Activated CD4-positive, alpha-beta T cell treated with anti-CD3 and anti-CD28 coated beads for 36 hours (primary cell): ENCODE measurements around the gene ERBB4. TPM values are rescaled to one million over a fixed set of nuclear protein-coding genes. Genes with fewer than 3 reads are reported as not detected.
A peak's percentile ranks its signal among the peaks of the same experiment; 100 is the strongest.

Source experiments
- ATAC-seq: fragments of 200-7000 bp; cut with Tn5 transposase; one replicate; pipeline ENCODE4 v1.10.0; 2021; ENCODE audit warnings: mild to moderate bottlenecking, moderate library complexity
- CTCF ChIA-PET: fragments of 350-600 bp; sonication (Branson Sonifier 250); formaldehyde crosslinking; loops from one replicate; lab custom pipeline; 2021; ENCODE audit warnings: antibody characterized with exemption; lab: Charles Lee
- POLR2A ChIA-PET: fragments of 350-600 bp; sonication (Branson Sonifier 250); formaldehyde crosslinking; loops from one replicate; lab custom pipeline; 2021; ENCODE audit warnings: antibody characterized with exemption, inconsistent platforms; lab: Charles Lee
- DNase-seq: peaks from one replicate; pipeline ENCODE4 v3.0.0-alpha.2; 2020
- H3K27ac Mint-ChIP-seq: one replicate; pipeline ENCODE4 v1.8.0; 2021; ENCODE audit warnings: mixed read lengths
- H3K27me3 Mint-ChIP-seq: one replicate; pipeline ENCODE4 v1.8.0; 2021; ENCODE audit warnings: mixed read lengths
- H3K36me3 Mint-ChIP-seq: one replicate; pipeline ENCODE4 v1.8.0; 2021; ENCODE audit warnings: low read depth, mixed read lengths
- H3K4me1 Mint-ChIP-seq: one replicate; pipeline ENCODE4 v1.8.0; 2021; ENCODE audit warnings: mixed read lengths
- H3K4me3 Mint-ChIP-seq: one replicate; pipeline ENCODE4 v1.8.0; 2021; ENCODE audit warnings: mild to moderate bottlenecking, moderate library complexity, mixed read lengths
- H3K9me3 Mint-ChIP-seq: one replicate; pipeline ENCODE4 v1.8.0; 2021; ENCODE audit warnings: low read depth, mixed read lengths
- intact Hi-C, 2 experiments: fragments of 100-400 bp; cut with DNase I in 1 of 2; cut with micrococcal nuclease in 1 of 2; formaldehyde crosslinking; loops; one replicate each; pipeline versions ENCODE4 v1.14.2 to v1.15.1; 2022 to 2024; cut with DNase I, micrococcal nuclease
- total RNA-seq, 2 experiments: library from RNA; stranded (reverse); gene quantifications; one replicate each; pipeline ENCODE4 v1.2.3, GENCODE V29; 2021

ERBB4 gene
- total RNA-seq, 2 experiments from 2014 or later: not detected

DNA sequence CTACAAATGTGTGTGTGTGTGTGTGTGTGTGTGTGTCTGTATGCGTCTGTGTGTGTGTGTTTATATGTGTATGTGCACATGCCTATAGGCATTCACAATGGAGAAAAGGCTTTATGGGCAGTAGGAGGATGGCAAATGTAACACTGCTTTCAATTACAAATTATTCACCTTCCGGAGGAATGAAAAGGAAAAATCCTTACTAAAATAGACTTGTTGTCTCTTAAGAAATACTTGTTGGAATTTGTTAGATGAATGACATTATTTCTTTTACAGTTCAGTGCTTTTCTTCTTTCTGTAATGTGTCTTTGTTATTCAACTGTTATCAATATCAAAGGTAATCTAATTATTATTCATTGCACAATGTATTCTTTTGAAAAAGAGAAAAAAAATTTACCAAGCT lies 874.3 kb downstream of the ERBB4 start:
- H3K27me3 Mint-ChIP-seq: no peaks in the 10 kb centered on the region
- ChIA-PET CTCF (interaction anchor here (0.7 kb wide), 1 partner anchor 210 kb away, joined by 3 read pairs; no protein-coding TSS in a partner anchor), POLR2A (interaction anchor here (0.7 kb wide), 1 partner anchor 547 kb away, joined by 4 read pairs; no protein-coding TSS in a partner anchor)
- peaks cover 4% of the 10 kb centered on the region for H3K9me3 Mint-ChIP-seq
- no peaks in the 10 kb centered on the region for H3K4me1 Mint-ChIP-seq
- ATAC-seq: no peak
- no peaks in the 10 kb centered on the region for H3K36me3 Mint-ChIP-seq
- H3K4me3 Mint-ChIP-seq: no peak overlapping the region
- no peak overlapping the region for H3K27ac Mint-ChIP-seq
- intact Hi-C loops: no loop called here
- DNase-seq: no peak

DNA sequence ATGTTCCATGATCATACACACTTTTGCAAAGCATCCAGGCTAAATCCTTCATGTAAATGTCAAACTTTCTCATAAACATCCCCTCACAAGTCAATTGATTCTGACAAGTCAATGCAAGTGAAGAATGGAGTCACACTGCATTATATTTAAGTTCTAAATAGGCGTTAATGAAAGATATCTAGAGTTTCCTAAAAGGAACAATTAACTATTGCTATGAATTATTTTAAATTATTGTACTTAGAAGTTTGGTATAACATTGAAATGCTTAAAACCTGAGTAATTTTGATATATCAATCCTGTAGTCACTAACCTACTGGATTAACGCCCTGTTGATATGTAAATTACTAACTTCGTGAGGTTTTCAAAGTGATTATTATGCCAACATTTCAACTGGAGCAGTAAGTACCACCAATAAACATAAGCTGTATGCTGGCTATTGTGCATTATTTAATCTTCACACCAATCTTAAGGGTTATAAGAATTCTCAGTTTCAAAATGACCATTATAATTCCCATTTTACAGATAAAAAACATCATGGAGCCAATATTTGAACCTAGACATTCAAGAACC lies 884.3 kb downstream of the ERBB4 start:
- DNase-seq: no peak
- H3K9me3 Mint-ChIP-seq: peaks cover 3% of the 10 kb centered on the region

DNA sequence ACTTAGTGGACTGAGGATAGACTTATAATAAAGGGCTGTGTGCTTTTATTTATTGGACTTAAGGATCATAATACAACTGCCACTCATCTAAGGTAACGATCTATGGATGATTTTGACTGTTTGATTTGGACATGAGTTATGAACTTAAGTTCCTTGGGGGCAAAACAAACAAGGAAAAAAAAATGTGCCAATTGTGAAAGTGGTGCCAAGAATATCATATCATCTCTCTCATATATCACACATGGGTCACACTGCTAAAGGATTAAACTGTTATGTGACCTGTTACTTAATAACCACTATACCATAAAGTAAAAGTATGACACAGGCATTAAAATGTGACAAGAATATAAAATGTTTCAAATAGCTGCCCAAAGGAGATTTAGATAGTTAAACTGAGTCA lies 886.3 kb downstream of the ERBB4 start:
- ATAC-seq: no peak
- Mint-ChIP-seq H3K4me1 (no peaks in the 10 kb centered on the region), H3K27ac (no peak overlapping the region), H3K27me3 (no peaks in the 10 kb centered on the region), H3K36me3 (no peaks in the 10 kb centered on the region), H3K9me3 (peaks cover 3% of the 10 kb centered on the region), H3K4me3 (no peak overlapping the region)
- DNase-seq: no peak
- POLR2A ChIA-PET: no interaction called here
- intact Hi-C loops: no loop called here
- CTCF ChIA-PET: no interaction called here

More for the DNA sequence above, 884.3 kb downstream of the ERBB4 start:
- no peak overlapping the region for H3K27ac Mint-ChIP-seq
- no peak overlapping the region for H3K4me3 Mint-ChIP-seq
- ChIA-PET CTCF (no interaction called here), POLR2A (no interaction called here)
- H3K27me3 Mint-ChIP-seq: no peaks in the 10 kb centered on the region
- no peaks in the 10 kb centered on the region for H3K4me1 Mint-ChIP-seq
- H3K36me3 Mint-ChIP-seq: no peaks in the 10 kb centered on the region
- no peak for ATAC-seq
- intact Hi-C loops: no loop called here

DNA sequence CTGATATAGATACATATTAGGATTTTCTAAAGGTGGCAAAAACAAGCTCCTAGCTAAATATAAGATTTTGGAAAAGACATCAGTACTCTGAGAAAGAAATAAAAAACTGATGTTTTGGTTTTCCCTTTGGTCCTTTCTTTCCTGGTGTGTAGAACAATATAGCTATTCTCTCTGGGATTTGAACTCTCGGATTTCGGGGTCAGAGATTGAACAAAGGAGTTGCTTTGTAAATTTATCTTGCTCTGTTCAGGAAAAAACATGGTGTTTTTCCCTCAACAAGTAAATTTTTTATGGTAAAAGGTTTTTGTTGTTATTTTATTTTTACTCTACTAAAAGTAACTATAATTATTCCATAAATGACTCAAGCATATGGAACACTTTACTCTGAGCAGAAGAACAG lies 889.3 kb downstream of the ERBB4 start:
- no peaks in the 10 kb centered on the region for H3K4me1 Mint-ChIP-seq
- H3K27ac Mint-ChIP-seq: no peak overlapping the region
- no peak overlapping the region for H3K4me3 Mint-ChIP-seq
- DNase-seq: no peak
- H3K36me3 Mint-ChIP-seq: no peaks in the 10 kb centered on the region
- no peaks in the 10 kb centered on the region for H3K27me3 Mint-ChIP-seq
- intact Hi-C loops: no loop called here
- no peak for ATAC-seq
- no peaks in the 10 kb centered on the region for H3K9me3 Mint-ChIP-seq
- ChIA-PET CTCF (no interaction called here), POLR2A (no interaction called here)

- ATAC-seq (no peak), DNase-seq (no peak)
- CTCF ChIA-PET: no interaction called here
- intact Hi-C loops: no loop called here
- Mint-ChIP-seq H3K36me3 (no peaks in the 10 kb centered on the region), H3K4me3 (no peak overlapping the region), H3K27me3 (no peaks in the 10 kb centered on the region), H3K9me3 (peaks cover 4% of the 10 kb centered on the region), H3K27ac (no peak overlapping the region), H3K4me1 (no peaks in the 10 kb centered on the region)
- POLR2A ChIA-PET: no interaction called here
Measured at GRCh38 chr2:211631503-211631902, 907.1 kb downstream of the ERBB4 start.

GRCh38 chr2:211623096-211623495 lies 915.5 kb downstream of the ERBB4 start:
- ChIA-PET CTCF (no interaction called here), POLR2A (no interaction called here)
- H3K27me3 Mint-ChIP-seq: no peaks in the 10 kb centered on the region
- H3K9me3 Mint-ChIP-seq: peaks cover 7% of the 10 kb centered on the region
- no peak overlapping the region for H3K27ac Mint-ChIP-seq
- intact Hi-C loops: no loop called here
- H3K36me3 Mint-ChIP-seq: no peaks in the 10 kb centered on the region
- DNase-seq (no peak), ATAC-seq (no peak)
- H3K4me1 Mint-ChIP-seq: no peaks in the 10 kb centered on the region
- no peak overlapping the region for H3K4me3 Mint-ChIP-seq

DNA sequence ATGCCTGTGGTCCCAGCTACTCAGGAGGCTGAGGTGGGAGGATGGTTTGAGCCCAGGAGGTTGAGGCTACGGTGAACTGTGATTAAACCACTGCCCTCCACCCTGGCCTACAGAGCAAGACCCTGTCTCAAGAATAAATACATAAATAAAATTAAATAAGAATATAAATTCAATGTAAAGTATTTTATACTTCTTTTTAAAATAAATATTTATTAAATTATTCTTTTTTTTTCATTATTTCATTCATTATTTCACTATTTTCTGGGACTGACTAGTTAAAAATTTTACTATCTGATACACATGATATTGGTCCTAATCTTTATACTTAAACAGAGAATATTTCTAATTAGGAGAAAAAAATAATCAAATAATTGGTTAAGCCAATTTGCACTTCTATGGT lies 917.6 kb downstream of the ERBB4 start:
- Mint-ChIP-seq H3K4me1 (no peaks in the 10 kb centered on the region), H3K9me3 (peaks cover 3% of the 10 kb centered on the region), H3K27ac (no peak overlapping the region), H3K27me3 (no peaks in the 10 kb centered on the region), H3K36me3 (no peaks in the 10 kb centered on the region), H3K4me3 (no peak overlapping the region)
- intact Hi-C loops: no loop called here
- POLR2A ChIA-PET: no interaction called here
- ATAC-seq (no peak), DNase-seq (no peak)
- CTCF ChIA-PET: no interaction called here

DNA sequence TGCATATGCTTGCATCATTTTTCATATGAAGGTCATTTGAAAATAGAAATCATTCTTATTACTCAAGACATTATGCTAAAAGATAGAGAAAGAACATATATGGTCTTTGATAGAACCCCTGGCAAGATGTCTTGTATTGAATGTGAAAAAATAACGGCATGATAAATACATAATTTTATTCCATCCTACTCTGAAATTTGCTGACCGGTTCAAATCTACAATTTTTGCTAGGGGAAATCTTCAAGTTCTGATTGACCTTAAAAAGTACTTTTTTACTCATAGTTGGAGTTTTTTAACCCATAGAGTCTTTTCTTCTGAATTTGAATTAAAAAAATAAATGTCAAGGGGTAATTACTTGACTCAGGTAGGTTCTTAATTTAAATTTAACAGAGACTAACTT lies 920.8 kb downstream of the ERBB4 start:
- CTCF ChIA-PET: no interaction called here
- no peaks in the 10 kb centered on the region for H3K9me3 Mint-ChIP-seq
- no peak overlapping the region for H3K4me3 Mint-ChIP-seq
- DNase-seq (no peak), ATAC-seq (no peak)
- no peaks in the 10 kb centered on the region for H3K36me3 Mint-ChIP-seq
- H3K27ac Mint-ChIP-seq: no peak overlapping the region
- no peaks in the 10 kb centered on the region for H3K4me1 Mint-ChIP-seq
- intact Hi-C loops: no loop called here
- POLR2A ChIA-PET: no interaction called here
- no peaks in the 10 kb centered on the region for H3K27me3 Mint-ChIP-seq

DNA sequence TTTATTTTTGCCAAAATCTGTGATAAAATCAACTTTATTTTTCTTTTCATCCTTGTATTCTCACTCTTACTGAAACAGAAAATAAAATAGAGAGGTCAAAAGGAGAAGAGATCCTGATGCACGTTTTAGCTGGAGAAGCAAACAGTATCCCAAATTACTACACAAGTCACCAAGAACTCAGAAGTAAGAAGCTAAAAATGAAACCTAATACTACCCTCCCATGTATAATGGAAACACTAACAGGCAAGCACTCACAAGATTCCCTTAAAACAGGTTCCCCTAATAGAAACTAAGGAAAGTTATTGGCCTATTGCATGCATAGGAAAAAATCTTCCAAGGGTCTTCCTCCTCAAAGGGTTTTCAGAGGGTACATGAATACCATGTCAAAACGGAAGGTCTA lies 927.0 kb downstream of the ERBB4 start:
- peak overlapping the region; percentile 54 for H3K4me3 Mint-ChIP-seq
- POLR2A ChIA-PET: no interaction called here

DNA sequence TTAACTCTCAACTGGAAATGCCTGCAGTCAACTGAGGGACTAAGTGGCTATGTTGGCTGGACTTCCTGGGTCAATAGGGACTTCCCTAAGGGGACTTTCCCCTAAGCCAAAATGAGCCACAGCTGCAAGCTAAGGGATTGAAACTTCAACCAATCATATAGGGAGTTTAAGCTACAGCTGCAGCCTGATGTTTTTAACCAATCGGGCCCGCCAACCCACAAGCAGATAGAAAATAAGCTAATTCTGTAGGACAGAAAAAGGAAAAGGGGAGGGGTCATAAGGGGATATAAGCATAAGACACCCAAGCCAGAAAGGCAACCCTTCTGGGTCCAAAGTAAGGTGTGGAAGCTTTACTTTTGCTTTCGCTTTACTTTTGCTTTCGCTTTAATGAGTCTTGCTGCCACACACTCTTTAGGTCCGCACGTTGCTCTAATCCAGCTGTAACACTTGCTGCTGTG lies 927.5 kb downstream of the ERBB4 start:
- ChIA-PET POLR2A (no interaction called here), CTCF (no interaction called here)
- no peaks in the 10 kb centered on the region for H3K9me3 Mint-ChIP-seq
- ATAC-seq (peak; percentile 66), DNase-seq (peak; percentile 6)
- no peaks in the 10 kb centered on the region for H3K27me3 Mint-ChIP-seq
- H3K4me3 Mint-ChIP-seq: peak overlapping the region; percentile 54
- no peaks in the 10 kb centered on the region for H3K36me3 Mint-ChIP-seq
- intact Hi-C loops: no loop called here
- no peaks in the 10 kb centered on the region for H3K4me1 Mint-ChIP-seq
- no peak overlapping the region for H3K27ac Mint-ChIP-seq

More for the DNA sequence above, 927.0 kb downstream of the ERBB4 start:
- intact Hi-C loops: no loop called here
- ATAC-seq: no peak
- H3K27ac Mint-ChIP-seq: no peak overlapping the region
- no peaks in the 10 kb centered on the region for H3K4me1 Mint-ChIP-seq
- no peaks in the 10 kb centered on the region for H3K36me3 Mint-ChIP-seq
- H3K9me3 Mint-ChIP-seq: no peaks in the 10 kb centered on the region
- CTCF ChIA-PET: interaction anchor here (0.7 kb wide), 1 partner anchor 960 kb away, joined by 4 read pairs; no protein-coding TSS in a partner anchor
- no peak for DNase-seq
- no peaks in the 10 kb centered on the region for H3K27me3 Mint-ChIP-seq

GRCh38 chr2:211609127-211609526 lies 929.5 kb downstream of the ERBB4 start:
- Mint-ChIP-seq H3K36me3 (no peaks in the 10 kb centered on the region), H3K4me3 (no peak overlapping the region), H3K4me1 (no peaks in the 10 kb centered on the region), H3K27ac (no peak overlapping the region), H3K27me3 (no peaks in the 10 kb centered on the region), H3K9me3 (no peaks in the 10 kb centered on the region)
- DNase-seq (no peak), ATAC-seq (no peak)
- intact Hi-C loops: no loop called here
- ChIA-PET CTCF (interaction anchor here (1.2 kb wide), 1 partner anchor 10 kb away, joined by 3 read pairs; no protein-coding TSS in a partner anchor), POLR2A (no interaction called here)

- H3K4me3 Mint-ChIP-seq: no peak overlapping the region
- no peaks in the 10 kb centered on the region for H3K9me3 Mint-ChIP-seq
- no peaks in the 10 kb centered on the region for H3K27me3 Mint-ChIP-seq
- intact Hi-C loops: loop anchor here in 1 of 2 experiments (10.0 kb wide), 1 partner anchor 1984 kb away; no protein-coding TSS in a partner anchor
- DNase-seq (no peak), ATAC-seq (no peak)
- H3K27ac Mint-ChIP-seq: no peak overlapping the region
- POLR2A ChIA-PET: no interaction called here
- CTCF ChIA-PET: interaction anchor here (0.9 kb wide), 1 partner anchor 9 kb away, joined by 3 read pairs; no protein-coding TSS in a partner anchor
- no peaks in the 10 kb centered on the region for H3K36me3 Mint-ChIP-seq
- H3K4me1 Mint-ChIP-seq: no peaks in the 10 kb centered on the region
Measured at GRCh38 chr2:211599146-211599545, 939.5 kb downstream of the ERBB4 start.
